ENCODE results near the gene SCIN.

GRCh38 chr7:12637328-12637727, 66.8 kb downstream of the SCIN start:
- TF ChIP-seq CTCF (IDR thresholded peaks at IDR 0.05) (no peak), POLR2A (IDR thresholded peaks at IDR 0.05) (no peak)

Measured in Peyer's patch (tissue), 4 donors.